ENCODE results near the gene GHRH.

GRCh38 chr20:37257988-37258387 lies 3.6 kb downstream of the GHRH start:
- TF ChIP-seq CEBPB (IDR thresholded peaks at IDR 0.05; ENCODE audit: low read depth, low read length) (no peak), ELK1 (IDR thresholded peaks at IDR 0.05; ENCODE audit: borderline replicate concordance, low read depth, low read length) (no peak), POLR2A (IDR thresholded peaks at IDR 0.05; ENCODE audit: low read depth, low read length) (no peak), CTCF (conservative IDR thresholded peaks at IDR 0.05; ENCODE audit: low read depth, low read length) (no peak), FOS (IDR thresholded peaks at IDR 0.05; ENCODE audit: low read depth, low read length) (no peak), NFE2L2 (IDR thresholded peaks at IDR 0.05; ENCODE audit: low read depth, low read length) (no peak), RAD21 (IDR thresholded peaks at IDR 0.05; ENCODE audit: low read length) (no peak), USF2 (IDR thresholded peaks at IDR 0.05; ENCODE audit: low read depth, low read length) (no peak), MAFK (IDR thresholded peaks at IDR 0.05; ENCODE audit: low read depth, low read length) (no peak), RFX5 (IDR thresholded peaks at IDR 0.05; ENCODE audit: low read depth, low read length) (no peak)

Data from IMR-90 (cell line).